ENCODE measurements around the gene PCCA. TPM values are rescaled to one million over a fixed set of nuclear protein-coding genes. Genes with fewer than 3 reads are reported as not detected.
"Not testable (repeated sequence)": the region's sequence is repeated elsewhere in the genome, so short reads cannot be mapped to it uniquely, and the experiment has no call there.

PCCA gene
- total RNA-seq, 1 experiment from 2014 or later = 10.0 TPM

DNA sequence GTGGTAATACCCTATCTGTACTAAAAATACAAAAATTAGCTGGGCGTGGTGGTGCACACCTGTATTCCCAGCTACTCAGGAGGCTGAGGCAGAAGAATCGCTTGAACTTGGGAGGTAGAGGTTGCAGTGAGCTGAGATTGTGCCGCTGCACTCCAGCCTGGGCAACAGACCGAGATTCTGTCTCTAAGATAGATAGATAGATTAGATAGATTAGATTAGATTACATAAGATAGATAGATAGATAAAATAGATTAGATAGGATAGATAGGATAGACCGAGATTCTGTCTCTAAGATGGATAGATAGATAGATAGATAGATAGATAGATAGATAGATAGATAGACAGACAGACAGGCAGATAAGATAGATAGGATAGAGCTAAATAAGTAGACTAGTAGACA is 435.8 kb downstream of the PCCA start:
- DNase-seq (ENCODE audit: low spot score) = not testable (repeated sequence)

DNA sequence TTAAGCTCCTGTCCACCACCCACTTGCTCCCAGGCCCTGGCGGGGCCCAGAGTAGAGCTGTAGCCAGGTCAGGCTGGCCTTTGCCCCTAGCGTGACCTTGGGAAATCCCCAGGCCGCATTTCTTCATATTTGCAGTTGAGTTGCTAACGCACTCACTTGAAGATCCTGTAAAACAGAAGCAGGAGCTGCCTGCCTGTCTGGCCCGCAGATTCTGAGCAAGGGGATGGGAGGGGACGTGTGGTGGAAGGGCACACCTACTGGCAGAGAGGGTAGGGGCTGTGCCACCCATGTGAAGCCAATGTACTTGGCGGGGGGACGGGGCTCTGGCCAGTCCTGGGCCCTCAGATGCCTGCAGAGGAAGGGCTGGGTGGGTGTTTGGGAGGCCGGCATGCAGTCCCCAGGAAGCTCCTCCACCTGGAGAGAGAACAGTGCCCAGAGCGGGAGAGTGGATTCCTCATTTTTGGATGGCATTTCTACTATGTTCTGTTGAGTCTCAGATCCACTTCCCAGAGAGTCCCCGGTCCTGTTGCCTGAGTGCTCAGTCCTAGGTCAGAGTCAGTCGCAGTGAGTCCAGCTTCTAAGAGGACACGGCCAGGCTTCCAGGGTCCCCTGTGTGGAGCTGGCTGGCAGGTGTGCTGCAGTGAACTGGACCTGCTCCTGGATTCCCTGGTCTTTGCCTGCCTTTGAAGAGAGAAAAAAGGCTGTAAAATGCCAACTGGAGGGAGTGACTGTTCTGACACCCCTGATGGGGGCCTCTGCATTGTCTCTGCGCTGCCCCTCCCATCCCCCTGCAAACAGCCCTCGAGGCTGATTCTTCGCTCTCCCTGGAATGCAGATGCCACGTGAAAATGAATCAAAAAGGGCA is 436.8 kb downstream of the PCCA start:
- DNase-seq (ENCODE audit: low spot score) = no peak

DNA sequence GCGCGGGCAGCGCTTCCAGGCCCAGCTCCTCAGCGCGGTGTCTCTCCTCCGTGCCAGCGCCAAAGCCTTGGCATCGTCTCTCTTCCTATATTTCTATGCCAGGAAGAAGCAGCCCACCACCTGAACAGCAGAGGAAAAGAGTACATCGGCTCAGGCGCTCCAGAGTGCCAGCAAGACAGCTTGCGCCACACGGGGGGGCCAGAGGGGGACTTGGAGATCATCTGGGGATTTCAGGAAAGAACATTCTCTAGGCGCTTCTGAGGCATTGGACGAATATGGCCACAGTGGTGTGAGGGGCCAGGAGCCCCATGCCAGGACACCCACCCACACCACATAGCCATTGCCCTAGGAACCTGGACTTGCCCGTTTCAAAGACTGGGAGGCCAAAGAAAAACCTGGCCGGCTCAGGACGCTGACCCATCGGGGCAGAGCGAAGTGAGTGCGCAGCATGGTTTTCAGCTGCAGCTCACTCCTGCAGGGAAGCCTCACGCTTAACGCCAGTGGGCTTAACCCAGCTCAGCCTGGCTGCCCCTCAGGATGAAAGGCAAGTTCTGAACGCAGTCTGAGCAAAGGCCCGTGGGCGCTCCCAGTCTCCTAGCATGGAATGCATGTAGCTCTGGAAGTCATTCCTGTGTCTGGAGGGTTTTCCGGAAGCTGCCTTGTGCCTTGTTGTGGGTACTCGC is 437.6 kb downstream of the PCCA start:
- no peak for DNase-seq (ENCODE audit: low spot score)

DNA sequence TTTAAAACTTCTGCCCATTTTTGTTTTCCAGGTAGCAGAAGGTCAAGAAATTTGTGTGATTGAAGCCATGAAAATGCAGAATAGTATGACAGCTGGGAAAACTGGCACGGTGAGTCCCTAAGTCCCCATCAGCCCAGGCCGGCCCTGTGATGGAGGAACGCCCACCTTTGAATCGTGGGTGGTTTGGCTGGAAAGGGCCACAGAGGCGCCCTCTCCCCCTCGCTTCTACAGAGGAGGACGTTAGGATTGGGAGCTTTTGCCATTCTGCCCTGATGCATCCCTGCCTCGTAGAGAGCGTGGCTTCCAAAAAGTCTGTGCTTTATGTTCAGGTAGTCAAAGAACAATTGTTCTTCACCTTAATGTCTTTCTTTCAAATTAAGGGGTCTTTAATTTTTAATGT is 438.8 kb downstream of the PCCA start:
- no peak for DNase-seq (ENCODE audit: low spot score)

DNA sequence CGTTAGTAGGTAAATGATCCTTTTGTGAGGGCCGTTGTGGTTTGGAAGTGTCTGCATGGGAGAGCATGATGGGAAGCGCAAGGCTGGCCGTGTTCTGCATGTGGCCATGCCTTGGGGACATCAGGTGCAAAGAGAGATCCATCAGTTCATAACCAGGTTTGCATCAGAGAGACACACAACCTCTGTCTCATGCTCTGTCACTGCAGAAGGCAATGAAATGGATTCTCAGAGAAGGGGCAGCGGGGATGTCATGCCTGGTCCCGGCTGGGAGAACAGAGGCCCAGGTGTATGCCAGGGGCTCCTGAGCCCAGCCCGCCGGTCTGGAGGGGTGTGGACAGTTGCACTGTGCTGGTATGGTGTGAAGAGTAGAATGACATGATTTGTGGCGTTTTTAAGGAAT is 439.5 kb downstream of the PCCA start:
- DNase-seq (ENCODE audit: low spot score) = no peak

DNA sequence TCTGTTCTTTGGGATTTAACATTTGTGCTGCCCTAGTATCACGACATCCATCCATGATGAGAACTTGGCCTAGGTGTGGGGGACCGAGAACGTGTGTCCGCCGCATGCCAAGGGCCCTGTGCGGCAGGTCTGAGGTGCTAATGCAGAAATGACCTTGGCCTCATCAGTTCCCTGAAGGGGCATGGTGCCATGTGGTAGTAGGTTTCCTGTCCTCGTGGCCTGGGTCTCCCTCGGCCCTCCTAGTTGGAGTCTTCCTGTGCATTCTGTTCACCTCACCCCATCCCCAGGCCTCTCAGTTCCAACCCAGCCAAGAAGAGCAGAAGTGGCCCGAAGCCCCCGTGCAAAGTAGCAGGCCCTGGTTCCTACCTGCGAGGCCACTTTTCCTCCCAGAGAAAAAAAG is 439.9 kb downstream of the PCCA start:
- DNase-seq (ENCODE audit: low spot score) = no peak

DNA sequence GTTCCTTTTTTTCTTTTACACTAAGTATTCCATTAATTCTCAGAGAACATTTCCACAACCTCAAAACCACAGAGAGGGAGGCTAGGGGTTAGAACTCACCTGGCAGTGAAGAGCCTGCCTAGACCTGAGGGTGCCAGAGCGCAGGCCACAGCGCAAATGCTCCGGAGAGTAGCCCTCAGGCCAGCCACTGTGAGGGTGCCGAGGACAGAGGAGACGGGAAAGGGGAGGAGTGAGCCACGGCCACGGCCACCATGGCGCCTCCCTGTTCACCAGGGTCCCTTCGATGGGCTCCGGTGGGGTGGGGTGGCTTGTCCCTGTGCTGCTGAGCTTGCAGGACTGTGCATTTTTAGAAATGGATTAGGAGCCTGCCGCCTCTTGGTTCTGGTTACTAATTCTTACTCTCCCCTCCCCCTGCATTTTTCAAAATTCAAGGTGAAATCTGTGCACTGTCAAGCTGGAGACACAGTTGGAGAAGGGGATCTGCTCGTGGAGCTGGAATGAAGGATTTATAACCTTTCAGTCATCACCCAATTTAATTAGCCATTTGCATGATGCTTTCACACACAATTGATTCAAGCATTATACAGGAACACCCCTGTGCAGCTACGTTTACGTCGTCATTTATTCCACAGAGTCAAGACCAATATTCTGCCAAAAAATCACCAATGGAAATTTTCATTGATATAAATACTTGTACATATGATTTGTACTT is 440.9 kb downstream of the PCCA start:
- no peak for DNase-seq (ENCODE audit: low spot score)

DNA sequence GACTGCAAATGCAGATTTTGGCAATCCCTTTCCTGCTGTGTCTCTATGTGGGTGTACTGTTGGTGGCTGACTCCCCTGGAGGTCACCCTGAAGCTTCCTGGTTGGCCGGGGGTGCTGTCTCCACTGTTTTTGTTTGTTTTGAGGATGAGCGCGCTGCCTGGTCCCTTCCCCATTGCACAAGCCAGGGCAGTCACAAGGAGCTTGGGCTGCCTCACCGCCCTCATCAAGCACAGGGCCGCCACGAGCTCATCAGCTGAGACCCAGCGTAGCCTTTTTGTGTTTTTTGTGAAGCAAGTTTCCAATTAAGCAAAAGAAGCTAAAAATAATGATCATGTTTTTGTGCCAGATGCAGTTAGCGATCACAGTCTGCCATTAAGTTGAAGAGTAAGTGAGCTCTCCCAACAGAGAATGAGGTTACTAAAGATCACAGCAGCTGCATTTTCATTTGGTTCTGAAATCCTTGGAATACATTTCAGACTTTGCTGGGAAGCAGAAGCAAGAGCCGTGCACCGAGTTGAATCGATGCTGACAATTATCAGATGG is 441.8 kb downstream of the PCCA start:
- DNase-seq (ENCODE audit: low spot score) = no peak

DNA sequence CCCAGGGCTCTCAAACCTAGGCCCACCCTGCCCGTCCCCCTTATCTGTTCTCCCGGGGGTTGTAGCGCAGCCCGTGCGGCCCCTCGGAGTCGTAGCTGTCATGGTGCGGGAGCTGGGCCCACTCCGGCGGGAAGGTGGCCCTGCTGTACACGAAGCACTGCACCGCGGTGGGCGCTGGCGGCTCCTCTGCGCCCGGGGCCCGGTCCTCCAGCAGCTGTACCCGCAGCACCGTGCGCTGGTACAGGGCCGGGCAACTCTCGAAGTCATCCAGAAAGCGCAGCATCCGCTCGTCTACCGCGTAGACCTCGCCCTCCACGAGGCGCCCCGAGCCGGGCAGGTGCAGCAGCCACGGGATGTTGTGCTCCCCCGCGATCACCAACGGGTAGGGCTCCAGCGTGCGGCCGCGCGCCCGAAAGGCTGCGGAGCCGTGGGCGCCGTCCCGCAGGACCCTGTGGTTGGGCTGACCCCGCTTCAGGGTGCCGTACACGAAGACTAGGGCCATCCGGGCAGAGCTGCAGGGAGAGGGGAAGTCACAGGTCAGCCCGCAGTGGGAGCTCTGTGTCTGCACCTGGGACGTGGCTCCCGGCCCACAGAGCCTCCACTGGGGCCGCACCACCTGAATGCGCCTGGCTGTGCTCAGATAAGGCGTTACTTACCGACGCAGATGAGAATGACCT is 443.3 kb downstream of the PCCA start:
- no peak for DNase-seq (ENCODE audit: low spot score)

DNA sequence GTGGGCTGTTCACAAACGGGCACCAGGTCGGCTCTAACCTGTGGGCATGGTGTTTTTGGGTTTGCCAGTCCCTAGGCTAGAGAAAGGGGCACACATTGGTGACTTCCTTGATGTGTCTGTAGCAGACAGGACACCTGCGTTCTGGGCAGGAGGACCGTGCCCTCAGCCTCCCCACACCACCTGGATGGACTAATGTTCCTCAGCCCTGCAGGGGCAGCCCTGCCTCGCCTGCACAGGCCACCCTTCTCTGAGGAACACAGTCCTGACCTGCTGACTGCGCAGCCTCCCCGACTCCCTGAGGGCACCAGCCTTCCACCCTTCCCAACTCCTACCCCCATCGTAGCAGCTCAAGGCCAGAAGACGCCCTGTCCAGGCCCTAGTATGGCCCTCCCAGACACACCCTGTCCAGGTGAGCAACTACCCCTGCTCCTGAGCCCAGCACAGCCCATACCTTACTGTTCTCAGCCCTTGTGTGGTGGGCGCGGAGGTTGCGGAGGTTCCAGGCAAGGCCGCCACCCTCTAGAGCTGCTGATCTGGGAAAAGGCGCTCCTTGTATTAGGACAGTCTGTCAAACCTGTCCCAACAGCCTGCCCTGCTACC is 444.0 kb downstream of the PCCA start:
- no peak for DNase-seq (ENCODE audit: low spot score)

DNA sequence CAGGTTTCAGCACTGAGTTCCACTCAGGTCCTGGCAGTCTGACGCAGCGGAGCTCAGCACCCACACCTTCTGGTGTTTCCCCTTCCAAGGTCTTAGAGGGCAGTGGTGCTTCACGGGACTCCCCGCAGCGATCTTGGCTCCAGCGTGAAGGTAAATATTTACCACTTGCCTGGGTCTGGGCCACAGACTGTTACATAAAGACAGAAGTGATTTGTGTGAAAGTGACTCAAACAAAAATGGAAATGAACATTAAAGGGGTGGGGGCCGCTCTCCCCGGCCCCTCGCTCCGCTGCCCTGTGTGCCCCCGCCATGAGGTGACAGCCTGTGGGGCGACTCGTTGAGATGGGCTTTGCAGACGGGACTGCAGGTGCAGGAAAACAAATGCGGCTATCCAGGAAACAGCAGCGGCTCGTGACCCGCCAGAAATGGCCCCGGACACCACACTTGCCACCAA is 444.7 kb downstream of the PCCA start:
- no peak for DNase-seq (ENCODE audit: low spot score)

DNA sequence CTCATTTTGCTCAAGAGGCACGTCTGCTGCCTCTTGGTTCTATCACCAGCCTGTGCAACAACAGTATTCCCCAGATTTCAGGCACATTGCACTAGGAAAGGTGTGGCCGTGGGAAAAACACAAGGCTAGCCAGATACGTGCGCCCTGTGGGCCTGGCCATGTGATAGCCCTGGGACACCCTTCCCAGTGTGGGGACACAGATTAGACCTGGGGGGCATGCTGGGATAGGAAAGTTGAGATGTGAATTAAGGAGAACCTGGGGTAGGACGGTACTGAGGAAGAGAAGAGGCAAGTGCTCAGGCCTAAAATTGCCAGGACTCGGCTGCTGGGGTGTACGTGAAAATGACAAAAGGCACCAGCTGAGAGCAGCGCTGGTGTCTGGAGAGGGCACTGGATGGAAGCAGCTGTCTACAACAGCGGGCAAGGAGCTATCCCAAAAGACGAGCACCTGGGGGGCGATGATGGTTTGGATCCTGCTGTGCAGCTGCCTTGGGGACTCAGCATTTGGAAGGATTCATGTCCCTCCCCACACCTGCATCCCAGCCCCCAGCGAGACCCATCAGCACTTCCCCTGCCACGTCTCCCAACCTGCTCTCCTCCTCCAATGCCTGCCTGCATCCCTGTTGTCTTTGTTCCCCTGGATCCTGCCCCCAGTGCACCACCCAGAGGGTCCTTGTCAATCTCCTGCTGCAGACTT is 445.4 kb downstream of the PCCA start:
- no peak for DNase-seq (ENCODE audit: low spot score)

DNA sequence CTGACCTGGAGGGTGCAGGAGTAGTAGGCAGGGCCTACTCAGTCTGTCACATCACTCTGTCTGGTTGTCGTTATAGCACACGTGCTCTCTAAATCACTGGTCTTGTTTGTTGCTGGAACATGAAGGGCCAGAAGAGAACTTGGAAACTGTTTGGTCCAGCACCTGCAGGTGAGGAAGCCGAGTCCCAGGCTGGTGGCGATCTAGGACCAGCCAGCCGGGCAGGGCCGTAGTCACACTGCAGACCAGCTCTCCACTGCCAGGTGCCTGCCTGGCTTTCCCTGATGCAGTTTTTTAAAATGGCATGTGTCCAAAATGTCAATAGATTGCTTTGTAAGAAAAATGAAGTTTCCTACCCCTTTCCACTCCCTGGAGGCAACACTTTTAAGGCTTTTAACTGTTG is 446.0 kb downstream of the PCCA start:
- DNase-seq (ENCODE audit: low spot score) = no peak

DNA sequence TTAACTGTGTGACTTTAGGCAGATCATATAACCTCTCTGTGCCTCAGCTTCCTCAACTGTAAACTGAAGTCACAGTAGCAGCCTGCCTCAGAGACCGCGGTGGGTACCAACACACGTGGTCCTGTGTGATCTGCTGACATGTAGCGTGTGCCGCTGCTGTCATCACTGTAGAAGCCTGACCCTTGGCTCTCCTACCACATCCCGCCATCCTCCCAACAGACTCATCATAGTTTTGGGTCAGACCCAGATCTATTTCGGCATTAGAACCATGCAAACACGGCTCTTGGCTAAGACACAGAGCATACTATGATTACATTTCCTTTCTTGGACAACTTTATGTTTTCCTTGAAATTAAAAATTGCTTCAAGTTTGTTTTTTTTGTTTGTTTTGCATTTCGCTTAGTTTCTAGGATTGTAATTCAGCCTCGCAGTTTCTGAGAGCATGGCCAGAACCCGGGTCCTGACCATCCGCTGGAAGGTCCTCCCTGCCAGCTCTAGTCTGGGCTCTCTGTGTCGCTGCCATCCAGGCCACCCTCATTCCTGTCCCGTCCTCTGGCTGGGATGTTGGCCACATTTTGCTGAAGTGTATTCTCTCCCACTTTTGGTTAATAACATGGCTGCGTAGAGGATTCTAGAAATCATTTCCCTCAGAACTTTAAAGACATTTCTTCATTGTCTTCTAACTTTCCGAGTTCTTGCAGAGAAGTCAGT is 446.7 kb downstream of the PCCA start:
- no peak for DNase-seq (ENCODE audit: low spot score)

DNA sequence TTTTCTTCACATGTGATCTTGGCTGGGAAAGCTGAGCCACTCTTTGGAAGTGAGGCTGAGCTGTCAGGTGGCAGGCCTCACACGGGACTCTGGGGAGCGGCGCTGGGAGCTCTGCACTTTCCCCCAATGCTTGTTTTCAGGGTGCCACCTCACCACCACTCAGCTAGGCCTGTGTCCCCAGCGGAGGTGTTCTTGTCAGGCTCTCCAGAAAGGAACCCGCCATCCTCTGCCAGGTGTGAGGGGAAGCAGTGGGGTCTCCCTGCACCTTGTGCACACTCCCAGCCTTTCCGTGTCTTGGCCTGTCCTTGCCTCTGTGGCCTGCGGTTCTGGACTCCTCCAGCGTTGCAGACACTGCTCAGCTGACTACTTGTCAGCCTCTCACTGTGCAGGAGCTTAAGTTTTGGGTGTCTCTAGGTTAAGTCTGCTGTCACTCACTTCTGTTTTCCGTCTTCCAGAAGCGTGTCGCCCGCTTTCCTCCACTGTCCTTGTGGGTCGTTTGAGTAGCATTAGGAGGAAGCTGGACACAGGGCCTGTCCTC is 447.8 kb downstream of the PCCA start:
- no peak for DNase-seq (ENCODE audit: low spot score)

DNA sequence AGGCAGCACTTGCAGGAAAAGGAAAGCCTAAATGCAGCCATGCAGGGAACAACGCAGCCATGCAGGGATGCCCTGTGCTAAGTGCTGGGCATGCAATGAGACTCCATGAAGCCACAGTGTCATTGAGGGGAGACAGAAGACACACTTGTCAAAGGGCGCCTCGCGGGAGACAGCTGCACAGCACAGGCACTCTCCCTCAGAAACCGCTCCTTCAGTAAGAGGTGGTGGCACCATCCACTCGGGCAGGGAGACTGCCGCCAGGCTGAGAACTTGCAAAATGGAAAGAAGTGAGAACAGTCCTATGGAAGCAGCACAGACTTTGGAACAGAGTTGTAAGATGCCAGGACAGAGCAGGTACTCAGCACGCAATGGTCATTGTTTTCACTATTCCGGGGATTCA is 448.6 kb downstream of the PCCA start:
- DNase-seq (ENCODE audit: low spot score) = no peak

DNA sequence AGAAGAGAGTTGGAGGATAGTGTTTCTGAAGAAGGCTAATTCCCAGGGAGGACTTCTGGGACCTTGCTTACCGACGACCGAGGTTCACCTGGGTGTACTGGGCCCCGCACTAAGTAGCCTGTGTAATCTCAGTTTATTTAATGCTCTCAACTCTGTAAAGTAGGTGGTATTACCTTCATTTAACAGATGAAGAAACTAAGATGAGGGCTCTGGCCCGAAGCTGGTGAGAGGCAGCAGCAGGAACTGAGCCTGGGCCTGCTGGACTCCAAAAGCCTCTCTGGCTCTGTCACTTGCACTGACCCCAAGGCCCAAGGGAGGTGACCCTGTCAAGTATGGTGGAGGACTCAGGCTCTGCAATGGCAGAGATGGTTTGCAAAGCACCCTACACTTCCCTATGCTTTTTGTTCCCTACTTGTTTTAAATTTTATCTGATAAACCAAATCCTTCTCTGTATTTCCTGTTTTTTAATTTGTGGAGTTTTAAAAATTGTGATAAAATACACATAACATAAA is 449.1 kb downstream of the PCCA start:
- DNase-seq (ENCODE audit: low spot score) = no peak

DNA sequence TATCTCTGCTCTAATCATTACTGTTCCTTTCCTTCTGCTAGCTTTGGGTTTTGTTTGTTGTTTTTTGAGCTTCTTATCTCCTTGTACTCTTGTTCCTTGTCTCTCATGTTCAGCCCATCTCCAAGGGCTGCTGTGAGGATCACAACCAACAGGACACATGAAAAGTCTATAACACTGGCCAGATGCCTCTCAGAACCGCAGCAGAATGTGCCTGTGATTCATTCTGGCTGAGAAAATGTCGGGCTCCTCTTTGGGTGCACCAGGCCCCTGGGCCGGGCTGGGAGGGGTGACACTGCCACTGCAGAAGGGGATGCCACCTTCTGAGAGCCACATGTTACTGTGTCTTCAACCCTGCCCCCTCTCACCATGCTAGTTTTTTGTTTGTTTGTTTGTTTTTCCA is 451.7 kb downstream of the PCCA start:
- no peak for DNase-seq (ENCODE audit: low spot score)
